Mesothelial cell of epicardium (in vitro differentiated cells): ENCODE measurements around the gene OR2A14. TPM values are rescaled to one million over a fixed set of nuclear protein-coding genes. Genes with fewer than 3 reads are reported as not detected.

ENCODE experiments used
- DNase-seq, 2 experiments: peaks; one replicate each; pipeline ENCODE4 v3.0.0; 2021; ENCODE audit warnings: low spot score in 2 of 2; ENCODE audit not compliant: unreplicated experiment in 2 of 2
- H3K27ac Mint-ChIP-seq: 2 replicates; pipeline ENCODE4 v1.8.0; 2021; ENCODE audit warnings: mixed read lengths
- H3K27me3 Mint-ChIP-seq: 2 replicates; pipeline ENCODE4 v1.8.0; 2021; ENCODE audit warnings: low read depth, mixed read lengths
- H3K36me3 Mint-ChIP-seq: 2 replicates; pipeline ENCODE4 v1.8.0; 2021; ENCODE audit warnings: mixed read lengths
- H3K4me1 Mint-ChIP-seq: 2 replicates; pipeline ENCODE4 v1.8.0; 2021; ENCODE audit warnings: mixed read lengths
- H3K4me3 Mint-ChIP-seq: 2 replicates; pipeline ENCODE4 v1.8.0; 2021; ENCODE audit warnings: mild to moderate bottlenecking, moderate library complexity, mixed read lengths
- H3K9me3 Mint-ChIP-seq: 2 replicates; pipeline ENCODE4 v1.8.0; 2021; ENCODE audit warnings: mixed read lengths
- CTCF ChIP-seq: fragments of 200-600 bp; sonication (generic); IDR thresholded peaks from one replicate; pipeline ENCODE4 v1.5.0; 2021; ENCODE audit warnings: antibody characterized with exemption; ENCODE audit not compliant: unreplicated experiment
- total RNA-seq: library from RNA; stranded (reverse); gene quantifications from 3 replicates; pipeline ENCODE4 v1.2.1, GENCODE V29; 2021

Gene OR2A14
- total RNA-seq: not detected in 3 replicates

- no peaks in the 10 kb centered on the region for H3K4me1 Mint-ChIP-seq
- no peak for DNase-seq
- H3K27ac Mint-ChIP-seq: no peak within 1 kb of the TSS
- H3K4me3 Mint-ChIP-seq: no peak within 1 kb of the TSS
- peaks cover 6% of the 10 kb centered on the region for H3K9me3 Mint-ChIP-seq
- TF ChIP-seq CTCF: no peak
- peaks cover 12% of the 10 kb centered on the region for H3K27me3 Mint-ChIP-seq
- no peaks in the 10 kb centered on the region for H3K36me3 Mint-ChIP-seq
Measured at GRCh38 chr7:144122876-144123275, at the start of gene OR2A14. TSS of gene OR2A14 (plus strand) at chr7:144123176. CDS start at chr7:144129113, 5,937 bp downstream.

- Mint-ChIP-seq H3K36me3 (no peaks in the 10 kb centered on the region), H3K4me1 (no peaks in the 10 kb centered on the region), H3K4me3 (no peak overlapping the region), H3K27me3 (peaks cover 6% of the 10 kb centered on the region), H3K9me3 (no peaks in the 10 kb centered on the region), H3K27ac (no peak overlapping the region)
- no peak for TF ChIP-seq CTCF
- DNase-seq: no peak
Measured at GRCh38 chr7:144074374-144074773, 48.6 kb upstream of the OR2A14 start.

GRCh38 chr7:144085978-144086377 lies 37.0 kb upstream of the OR2A14 start, which contains the start of gene OR2A12:
TSS of gene OR2A12 (plus strand) at chr7:144086278. CDS start at chr7:144095108, 8,830 bp downstream.
- no peak for DNase-seq
- Mint-ChIP-seq H3K9me3 (peaks cover 4% of the 10 kb centered on the region), H3K27me3 (peaks cover 5% of the 10 kb centered on the region), H3K4me3 (no peak within 1 kb of the TSS), H3K27ac (no peak within 1 kb of the TSS), H3K36me3 (no peaks in the 10 kb centered on the region), H3K4me1 (no peaks in the 10 kb centered on the region)
- no peak for TF ChIP-seq CTCF

- no peak for TF ChIP-seq CTCF
- H3K27me3 Mint-ChIP-seq: peaks cover 5% of the 10 kb centered on the region
Measured at GRCh38 chr7:144086730-144087129, 36.2 kb upstream of the OR2A14 start.

GRCh38 chr7:144087230-144087629 lies 35.7 kb upstream of the OR2A14 start:
- no peak for TF ChIP-seq CTCF
- no peaks in the 10 kb centered on the region for H3K4me1 Mint-ChIP-seq

More at GRCh38 chr7:144086730-144087129, 36.2 kb upstream of the OR2A14 start:
- no peaks in the 10 kb centered on the region for H3K36me3 Mint-ChIP-seq
- H3K9me3 Mint-ChIP-seq: peaks cover 6% of the 10 kb centered on the region
- no peak for DNase-seq
- H3K27ac Mint-ChIP-seq: no peak overlapping the region
- no peaks in the 10 kb centered on the region for H3K4me1 Mint-ChIP-seq
- H3K4me3 Mint-ChIP-seq: no peak overlapping the region

GRCh38 chr7:144090667-144091066 lies 32.3 kb upstream of the OR2A14 start:
- Mint-ChIP-seq H3K36me3 (no peaks in the 10 kb centered on the region), H3K27ac (no peak overlapping the region), H3K9me3 (peaks cover 16% of the 10 kb centered on the region), H3K27me3 (peaks cover 5% of the 10 kb centered on the region), H3K4me3 (no peak overlapping the region), H3K4me1 (no peaks in the 10 kb centered on the region)
- TF ChIP-seq CTCF: no peak
- no peak for DNase-seq

More at GRCh38 chr7:144087230-144087629, 35.7 kb upstream of the OR2A14 start:
- Mint-ChIP-seq H3K9me3 (peaks cover 11% of the 10 kb centered on the region), H3K4me3 (no peak overlapping the region), H3K27me3 (peaks cover 5% of the 10 kb centered on the region), H3K36me3 (no peaks in the 10 kb centered on the region), H3K27ac (no peak overlapping the region)
- DNase-seq: no peak
